Adrenal gland (tissue), 12 donors: ENCODE results near the gene CFD. TPM values are rescaled to one million over a fixed set of nuclear protein-coding genes. Genes with fewer than 3 reads are reported as not detected.

Source experiments
- DNase-seq, 7 donors: peaks; one replicate each; pipeline ENCODE4 v3.0.0-alpha.2; 2019 to 2020
- H3K27ac ChIP-seq, 5 donors: fragments of 200-600 bp; sonication (generic) in 4 of 5; 1 replicate in 3 of 5; 2 replicates in 2 of 5; pipeline versions ENCODE4 v1.5.1 to v1.8.0; 2016 to 2020; ENCODE audit warnings: mild to moderate bottlenecking in 1 of 5
- H3K27me3 ChIP-seq: fragments of 200-600 bp; 2 replicates; pipeline ENCODE4 v1.8.0; 2021
- H3K36me3 ChIP-seq, 2 donors: fragments of 200-600 bp; replicated peaks in 1 of 2; 1 replicate in 1 of 2; 2 replicates in 1 of 2; pipeline versions ENCODE4 v1.5.1 to v1.8.0; 2018 to 2022
- H3K4me1 ChIP-seq, 2 donors: fragments of 200-600 bp; replicated peaks in 1 of 2; 1 replicate in 1 of 2; 2 replicates in 1 of 2; pipeline versions ENCODE4 v1.5.1 to v1.8.0; 2018 to 2021
- H3K4me3 ChIP-seq, 4 donors: fragments of 200-600 bp; sonication (generic) in 3 of 4; one replicate each; pipeline ENCODE4 v1.5.1; 2016 to 2018
- H3K9me3 ChIP-seq, 3 donors: fragments of 200-600 bp; sonication (generic) in 1 of 3; replicated peaks in 1 of 3; 1 replicate in 2 of 3; 2 replicates in 1 of 3; pipeline versions ENCODE4 v1.5.1 to v1.8.0; 2016 to 2021
- CTCF ChIP-seq, 6 experiments: fragments of 450-650 bp in 4 of 6; fragments of 200-600 bp in 2 of 6; sonication (generic) in 1 of 6; IDR thresholded peaks; 1 replicate in 5 of 6; 2 replicates in 1 of 6; pipeline versions ENCODE4 v1.5.1 to v1.8.0; 2016 to 2021; ENCODE audit warnings: antibody characterized with exemption in 6 of 6, mild to moderate bottlenecking in 2 of 6, moderate library complexity in 1 of 6
- POLR2A ChIP-seq, 2 donors: fragments of 450-650 bp; IDR thresholded peaks; one replicate each; pipeline ENCODE4 v1.6.1; 2017; ENCODE audit warnings: antibody characterized with exemption in 2 of 2, mild to moderate bottlenecking in 2 of 2, moderate library complexity in 1 of 2
- WGBS, 4 donors: extraction: QIAGEN DNeasy Blood & Tissue Kit in 2 of 4; methylation state at CpG; one replicate each; pipeline versions ENCODE4 v1.1.5 to v1.1.7; 2013 to 2017; 5-methylcytosine and 5-hydroxymethylcytosine counted together
- intact Hi-C, 2 donors: fragments of 100-400 bp; cut with DNase I; formaldehyde crosslinking; loops; one replicate each; pipeline versions ENCODE4 v1.14.1 to v1.15.0; 2022 to 2023
- polyA plus RNA-seq, 3 donors: library from polyadenylated mRNA; stranded (reverse); fragments of 200-250 nt in 2 of 3; fragments of 350-450 nt in 1 of 3; fragmentation: Illumina TruSeq in 1 of 3; extraction: RNeasy Lipid Tissue Mini Kit (QIAGEN cat#74804) in 1 of 3; gene quantifications; one replicate each; pipeline ENCODE4 v1.2.3, GENCODE V29; 2013 to 2014
- total RNA-seq, 9 donors: library from RNA; depleted of rRNA in 4 of 9; stranded (reverse); fragments of >200 nt in 4 of 9; fragments of 120-200 nt in 1 of 9; fragmentation: NEBNext Ultra II Directional in 1 of 9; extraction: Animal tissue kit (Norgen Biotek cat#: 25700) in 1 of 9; gene quantifications; one replicate each; pipeline versions ENCODE4 v1.1.0 to v1.2.4, GENCODE V29; 2013 to 2023
- donor health status: healthy with polysubstance abuse.
- donor health status: Bipolar disorder and iron deficiency.
- donor health status: DM: yes; HTN: yes; CAD: no.
- donor health status: DM: no; HTN: no; CAD: no.
- donor health status: DM: no; HTN: no; CAD: no.
- donor health status: DM: yes; HTN: yes; CAD: no.

Gene CFD
- total and polyA plus RNA-seq, 12 donors, result 0.92 to 466 (median 55.1) TPM

- Histone ChIP-seq H3K4me3 (no peak overlapping the region), H3K4me1 (peaks cover 12 to 18% of the 10 kb centered on the region in 2 donors), H3K27me3 (no peaks in the 10 kb centered on the region), H3K9me3 (no peaks in the 10 kb centered on the region), H3K36me3 (peaks cover 0 to 31% of the 10 kb centered on the region in 2 donors), H3K27ac (peak overlapping the region; percentile 46 to 91 (median 70))
- intact Hi-C loops, result loop anchor here in 1 of 2 donors (5.0 kb wide), 1 partner anchor 113 kb away; the partner anchor contains the start of gene WDR18
- DNase-seq, result peak; percentile 61 to 88 (median 79)
- 50 to 60% (median 56%) methylated on average over 15 to 29 of the region's 29 CpGs for WGBS, 4 donors
- no peak for TF ChIP-seq CTCF (IDR thresholded peaks at IDR 0.05)
- no peak for TF ChIP-seq POLR2A (IDR thresholded peaks at IDR 0.05)
These were observed 10.0 kb downstream of the CFD start for GRCh38 chr19:869245-870177.

- WGBS, 4 donors, result 88 to 97% (median 92%) methylated on average over 8 of the region's 8 CpGs
- H3K4me3 ChIP-seq, result no peak overlapping the region
- intact Hi-C loops, result no loop called here
- H3K27ac ChIP-seq, result peak overlapping the region in 2 of 5 donors; percentile 87 to 91
- peaks cover 12 to 18% of the 10 kb centered on the region in 2 donors for H3K4me1 ChIP-seq
- H3K36me3 ChIP-seq, result peaks cover 0 to 36% of the 10 kb centered on the region in 2 donors
- H3K27me3 ChIP-seq, result no peaks in the 10 kb centered on the region
- DNase-seq, result no peak
- TF ChIP-seq POLR2A (IDR thresholded peaks at IDR 0.05) (no peak), CTCF (IDR thresholded peaks at IDR 0.05) (no peak)
- no peaks in the 10 kb centered on the region for H3K9me3 ChIP-seq
These were observed 10.8 kb downstream of the CFD start for GRCh38 chr19:870314-870713.

- no peak overlapping the region for H3K4me3 ChIP-seq
- peak in 3 of 7 donors; percentile 55 to 75 (median 74) for DNase-seq
- H3K27me3 ChIP-seq, result no peaks in the 10 kb centered on the region
- WGBS, 4 donors, result 75 to 91% (median 86%) methylated on average over 11 to 28 of the region's 28 CpGs
- H3K9me3 ChIP-seq, result no peaks in the 10 kb centered on the region
- peaks cover 0 to 36% of the 10 kb centered on the region in 2 donors for H3K36me3 ChIP-seq
- peaks cover 12 to 18% of the 10 kb centered on the region in 2 donors for H3K4me1 ChIP-seq
- intact Hi-C loops, result no loop called here
- TF ChIP-seq POLR2A (IDR thresholded peaks at IDR 0.05), result no peak
- no peak for TF ChIP-seq CTCF (IDR thresholded peaks at IDR 0.05)
- peak overlapping the region in 1 of 5 donors; percentile 40 for H3K27ac ChIP-seq
These were observed 11.5 kb downstream of the CFD start for GRCh38 chr19:870963-871401.

GRCh38 chr19:871446-872265 is 12.2 kb downstream of the CFD start:
- Histone ChIP-seq H3K36me3 (peaks cover 0 to 36% of the 10 kb centered on the region in 2 donors), H3K27ac (peak overlapping the region in 3 of 5 donors; percentile 10 to 71 (median 38))
- WGBS, 4 donors, result 63 to 95% (median 86%) methylated on average over 7 to 22 of the region's 33 CpGs

More at GRCh38 chr19:871446-872265, 12.2 kb downstream of the CFD start:
- intact Hi-C loops, result no loop called here
- Histone ChIP-seq H3K4me1 (peaks cover 12 to 18% of the 10 kb centered on the region in 2 donors), H3K9me3 (no peaks in the 10 kb centered on the region), H3K4me3 (no peak overlapping the region), H3K27me3 (no peaks in the 10 kb centered on the region)
- TF ChIP-seq CTCF (IDR thresholded peaks at IDR 0.05) (no peak), POLR2A (IDR thresholded peaks at IDR 0.05) (no peak)
- DNase-seq, result peak in 2 of 7 donors; percentile 54 to 64
